ENCODE results near the gene IKZF1.
A peak's percentile ranks its signal among the peaks of the same experiment; 100 is the strongest.

IKZF1 gene

GRCh38 chr7:50376056-50376820, 71.7 kb downstream of the IKZF1 start:
- DNase-seq (ENCODE audit: low read depth in 2 of 2): no peak

GRCh38 chr7:50377356-50377755, 72.8 kb downstream of the IKZF1 start:
- DNase-seq (ENCODE audit: low read depth in 2 of 2): no peak

GRCh38 chr7:50379082-50379481, 74.6 kb downstream of the IKZF1 start:
- DNase-seq (ENCODE audit: low read depth in 2 of 2): no peak

- DNase-seq (ENCODE audit: low read depth in 2 of 2): no peak
Observed at GRCh38 chr7:50379539-50379938, 75.0 kb downstream of the IKZF1 start.

- no peak for DNase-seq (ENCODE audit: low read depth in 2 of 2)
Observed at GRCh38 chr7:50382455-50382854, 77.9 kb downstream of the IKZF1 start.

- DNase-seq (ENCODE audit: low read depth in 2 of 2): no peak
Observed at GRCh38 chr7:50387351-50387750, 82.8 kb downstream of the IKZF1 start.

GRCh38 chr7:50389961-50390360, 85.4 kb downstream of the IKZF1 start:
- DNase-seq (ENCODE audit: low read depth in 2 of 2): no peak

GRCh38 chr7:50391386-50391785, 86.9 kb downstream of the IKZF1 start:
- DNase-seq (ENCODE audit: low read depth in 2 of 2): no peak

GRCh38 chr7:50393076-50393475, 88.6 kb downstream of the IKZF1 start:
- DNase-seq (ENCODE audit: low read depth in 2 of 2): peak; percentile 51 to 56

GRCh38 chr7:50393547-50394252, 89.2 kb downstream of the IKZF1 start:
- peak; percentile 45 to 52 for DNase-seq (ENCODE audit: low read depth in 2 of 2)

- DNase-seq (ENCODE audit: low read depth in 2 of 2): no peak
Observed at GRCh38 chr7:50394315-50394714, 89.8 kb downstream of the IKZF1 start.

GRCh38 chr7:50396856-50397255, 92.3 kb downstream of the IKZF1 start:
- DNase-seq (ENCODE audit: low read depth in 2 of 2): no peak

GRCh38 chr7:50397320-50397970, 92.9 kb downstream of the IKZF1 start:
- peak in 1 of 2 donors; percentile 29 for DNase-seq (ENCODE audit: low read depth in 2 of 2)

- DNase-seq (ENCODE audit: low read depth in 2 of 2): no peak
Observed at GRCh38 chr7:50397971-50398324, 93.4 kb downstream of the IKZF1 start.

- no peak for DNase-seq (ENCODE audit: low read depth in 2 of 2)
Observed at GRCh38 chr7:50399206-50399605, 94.7 kb downstream of the IKZF1 start.

GRCh38 chr7:50399635-50400034, 95.1 kb downstream of the IKZF1 start:
- DNase-seq (ENCODE audit: low read depth in 2 of 2): no peak

GRCh38 chr7:50400114-50400513, 95.6 kb downstream of the IKZF1 start:
- no peak for DNase-seq (ENCODE audit: low read depth in 2 of 2)

- no peak for DNase-seq (ENCODE audit: low read depth in 2 of 2)
Observed at GRCh38 chr7:50404392-50404791, 99.9 kb downstream of the IKZF1 start.

GRCh38 chr7:50405221-50405620, 100.7 kb downstream of the IKZF1 start:
- DNase-seq (ENCODE audit: low read depth in 2 of 2): no peak

GRCh38 chr7:50406935-50407334, 102.4 kb downstream of the IKZF1 start:
- no peak for DNase-seq (ENCODE audit: low read depth in 2 of 2)

- DNase-seq (ENCODE audit: low read depth in 2 of 2): peak in 1 of 2 donors; percentile 25
Observed at GRCh38 chr7:50409856-50410745, 105.6 kb downstream of the IKZF1 start.

GRCh38 chr7:50411332-50411731, 106.8 kb downstream of the IKZF1 start:
- no peak for DNase-seq (ENCODE audit: low read depth in 2 of 2)

All from stimulated activated CD8-positive, alpha-beta memory T cell treated with anti-CD3 and anti-CD28 coated beads, Interleukin-15, amount 100 ng/mL, for 48 hours (primary cell).